ENCODE measurements around the gene FAM174C.

Gene FAM174C

GRCh38 chr19:1248139-1248785, 27.1 kb upstream of the FAM174C start, which contains the start of gene MIDN:
TSS of gene MIDN (plus strand) at chr19:1248583. CDS start at chr19:1250297, 1,714 bp downstream.
- H3K4me1 ChIP-seq (ENCODE audit: low read length), result peaks cover 33% of the 10 kb centered on the region
- peak within 1 kb of the TSS; percentile 81 for H3K27ac ChIP-seq (ENCODE audit: low read length)
- H3K9ac ChIP-seq (ENCODE audit: low read length), result peak within 1 kb of the TSS; percentile 93
- H2AFZ ChIP-seq (ENCODE audit: low read depth, low read length), result no peak within 1 kb of the TSS
- H4K20me1 ChIP-seq (ENCODE audit: insufficient read depth, low read length), result peaks cover under 1% of the 10 kb centered on the region; the same call in 1 of the 2 replicates
- H3K9me3 ChIP-seq (ENCODE audit: insufficient read depth, low read length), result no peaks in the 10 kb centered on the region
- H3K4me3 ChIP-seq (ENCODE audit: low read length), result peak within 1 kb of the TSS; percentile 78
- TF ChIP-seq EZH2phosphoT487 (IDR thresholded peaks at IDR 0.05; ENCODE audit: low read depth), result no peak
- peak; percentile 60 for TF ChIP-seq CTCF (IDR thresholded peaks at IDR 0.05; ENCODE audit: low read depth, low read length)
- H3K36me3 ChIP-seq (replicated peaks; ENCODE audit: low read depth, low read length), result peaks cover 22% of the 10 kb centered on the region
- H3K27me3 ChIP-seq (ENCODE audit: low read depth, low read length), result no peaks in the 10 kb centered on the region
- peaks cover 36% of the 10 kb centered on the region for H3K79me2 ChIP-seq (ENCODE audit: low read length)
- H3K4me2 ChIP-seq (ENCODE audit: low read length), result peak within 1 kb of the TSS; percentile 70

- H3K9ac ChIP-seq (ENCODE audit: low read length), result peak overlapping the region; percentile 93
- no peak overlapping the region for H2AFZ ChIP-seq (ENCODE audit: low read depth, low read length)
- no peaks in the 10 kb centered on the region for H3K9me3 ChIP-seq (ENCODE audit: insufficient read depth, low read length)
- H3K4me3 ChIP-seq (ENCODE audit: low read length), result peak overlapping the region; percentile 78
- peaks cover 38% of the 10 kb centered on the region for H3K4me1 ChIP-seq (ENCODE audit: low read length)
- H3K27ac ChIP-seq (ENCODE audit: low read length), result peak overlapping the region; percentile 81
- no peaks in the 10 kb centered on the region for H3K27me3 ChIP-seq (ENCODE audit: low read depth, low read length)
- TF ChIP-seq CTCF (IDR thresholded peaks at IDR 0.05; ENCODE audit: low read depth, low read length) (peak; percentile 85), EZH2phosphoT487 (IDR thresholded peaks at IDR 0.05; ENCODE audit: low read depth) (no peak)
- peaks cover 42% of the 10 kb centered on the region for H3K79me2 ChIP-seq (ENCODE audit: low read length)
- H3K4me2 ChIP-seq (ENCODE audit: low read length), result peak overlapping the region; percentile 70
- peaks cover 25% of the 10 kb centered on the region for H3K36me3 ChIP-seq (replicated peaks; ENCODE audit: low read depth, low read length)
- peaks cover 7% of the 10 kb centered on the region; the same call in 1 of the 2 replicates for H4K20me1 ChIP-seq (ENCODE audit: insufficient read depth, low read length)
Observed at GRCh38 chr19:1248786-1249297, 26.5 kb upstream of the FAM174C start.

GRCh38 chr19:1249298-1249989, 25.9 kb upstream of the FAM174C start:
- H3K27me3 ChIP-seq (ENCODE audit: low read depth, low read length), result no peaks in the 10 kb centered on the region
- peaks cover 11% of the 10 kb centered on the region; the same call in 1 of the 2 replicates for H4K20me1 ChIP-seq (ENCODE audit: insufficient read depth, low read length)
- H3K79me2 ChIP-seq (ENCODE audit: low read length), result peaks cover 48% of the 10 kb centered on the region
- no peak overlapping the region for H2AFZ ChIP-seq (ENCODE audit: low read depth, low read length)
- peak overlapping the region; percentile 100 for H3K4me2 ChIP-seq (ENCODE audit: low read length)
- peaks cover 35% of the 10 kb centered on the region for H3K4me1 ChIP-seq (ENCODE audit: low read length)
- H3K9ac ChIP-seq (ENCODE audit: low read length), result peak overlapping the region; percentile 98
- no peaks in the 10 kb centered on the region for H3K9me3 ChIP-seq (ENCODE audit: insufficient read depth, low read length)
- peaks cover 27% of the 10 kb centered on the region for H3K36me3 ChIP-seq (replicated peaks; ENCODE audit: low read depth, low read length)
- TF ChIP-seq CTCF (IDR thresholded peaks at IDR 0.05; ENCODE audit: low read depth, low read length), result no peak
- TF ChIP-seq EZH2phosphoT487 (IDR thresholded peaks at IDR 0.05; ENCODE audit: low read depth), result no peak
- peak overlapping the region; percentile 92 for H3K27ac ChIP-seq (ENCODE audit: low read length)
- H3K4me3 ChIP-seq (ENCODE audit: low read length), result peak overlapping the region; percentile 88

GRCh38 chr19:1249990-1250436, 25.3 kb upstream of the FAM174C start:
- Histone ChIP-seq H2AFZ (ENCODE audit: low read depth, low read length) (no peak overlapping the region), H3K9ac (ENCODE audit: low read length) (peak overlapping the region; percentile 98), H3K4me3 (ENCODE audit: low read length) (peak overlapping the region; percentile 88), H3K4me2 (ENCODE audit: low read length) (peak overlapping the region; percentile 100), H4K20me1 (ENCODE audit: insufficient read depth, low read length) (peaks cover 11% of the 10 kb centered on the region; the same call in 1 of the 2 replicates), H3K36me3 (replicated peaks; ENCODE audit: low read depth, low read length) (peaks cover 33% of the 10 kb centered on the region), H3K4me1 (ENCODE audit: low read length) (peaks cover 29% of the 10 kb centered on the region), H3K9me3 (ENCODE audit: insufficient read depth, low read length) (no peaks in the 10 kb centered on the region), H3K27ac (ENCODE audit: low read length) (peak overlapping the region; percentile 92), H3K79me2 (ENCODE audit: low read length) (peaks cover 54% of the 10 kb centered on the region), H3K27me3 (ENCODE audit: low read depth, low read length) (no peaks in the 10 kb centered on the region)
- no peak for TF ChIP-seq CTCF (IDR thresholded peaks at IDR 0.05; ENCODE audit: low read depth, low read length)
- TF ChIP-seq EZH2phosphoT487 (IDR thresholded peaks at IDR 0.05; ENCODE audit: low read depth), result no peak

Measured in OCI-LY3 (cell line).